22Rv1 (cell line): Measurements from ENCODE around the gene CPSF3.

ENCODE experiments used
- H3K27ac ChIP-seq: fragments of 450-650 bp; 2 replicates; pipeline ENCODE4 v1.5.1; 2017
- ZFX ChIP-seq: fragments of 450-650 bp; IDR thresholded peaks from 2 replicates; pipeline ENCODE4 v1.6.1; 2017; ENCODE audit warnings: antibody characterized with exemption, borderline replicate concordance
- TF ChIP-seq, protein P1 (sequence below): fragments of 450-650 bp; IDR thresholded peaks from 2 replicates; pipeline ENCODE4 v1.5.1; 2017; ENCODE audit warnings: mild to moderate bottlenecking

The CPSF3 gene

GRCh38 chr2:9398881-9399780, 24.3 kb upstream of the CPSF3 start:
- TF ChIP-seq, protein P1, sequence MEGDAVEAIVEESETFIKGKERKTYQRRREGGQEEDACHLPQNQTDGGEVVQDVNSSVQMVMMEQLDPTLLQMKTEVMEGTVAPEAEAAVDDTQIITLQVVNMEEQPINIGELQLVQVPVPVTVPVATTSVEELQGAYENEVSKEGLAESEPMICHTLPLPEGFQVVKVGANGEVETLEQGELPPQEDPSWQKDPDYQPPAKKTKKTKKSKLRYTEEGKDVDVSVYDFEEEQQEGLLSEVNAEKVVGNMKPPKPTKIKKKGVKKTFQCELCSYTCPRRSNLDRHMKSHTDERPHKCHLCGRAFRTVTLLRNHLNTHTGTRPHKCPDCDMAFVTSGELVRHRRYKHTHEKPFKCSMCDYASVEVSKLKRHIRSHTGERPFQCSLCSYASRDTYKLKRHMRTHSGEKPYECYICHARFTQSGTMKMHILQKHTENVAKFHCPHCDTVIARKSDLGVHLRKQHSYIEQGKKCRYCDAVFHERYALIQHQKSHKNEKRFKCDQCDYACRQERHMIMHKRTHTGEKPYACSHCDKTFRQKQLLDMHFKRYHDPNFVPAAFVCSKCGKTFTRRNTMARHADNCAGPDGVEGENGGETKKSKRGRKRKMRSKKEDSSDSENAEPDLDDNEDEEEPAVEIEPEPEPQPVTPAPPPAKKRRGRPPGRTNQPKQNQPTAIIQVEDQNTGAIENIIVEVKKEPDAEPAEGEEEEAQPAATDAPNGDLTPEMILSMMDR, result no peak
- no peak for TF ChIP-seq ZFX
- no peak overlapping the region for H3K27ac ChIP-seq

- TF ChIP-seq ZFX, result no peak
- TF ChIP-seq, protein P1, result no peak
- H3K27ac ChIP-seq, result no peak overlapping the region
Observed at GRCh38 chr2:9400268-9401058, 23.0 kb upstream of the CPSF3 start.

DNA sequence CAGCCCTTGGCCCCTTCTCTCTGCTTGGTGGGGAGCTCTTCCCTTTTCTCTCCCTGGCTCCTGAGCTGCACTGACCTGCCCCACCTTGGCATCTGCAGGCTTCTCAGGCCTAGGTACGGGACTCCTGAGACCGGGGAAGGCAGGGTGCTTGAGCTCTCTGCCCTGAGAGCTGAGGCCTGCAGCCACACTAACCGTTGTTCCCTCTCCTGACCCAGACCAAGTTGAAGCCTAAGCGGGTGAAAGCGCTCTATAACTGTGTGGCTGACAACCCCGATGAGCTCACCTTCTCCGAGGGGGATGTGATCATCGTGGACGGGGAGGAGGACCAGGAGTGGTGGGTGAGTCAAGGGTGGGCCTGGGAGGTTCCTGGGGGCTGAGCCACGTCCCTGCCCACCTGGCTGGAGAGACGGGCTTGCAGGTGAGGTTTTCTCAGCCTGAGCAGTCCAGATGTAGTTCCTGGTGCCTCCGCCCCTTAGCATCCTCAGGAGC, 22.4 kb upstream of the CPSF3 start:
- H3K27ac ChIP-seq, result no peak overlapping the region

DNA sequence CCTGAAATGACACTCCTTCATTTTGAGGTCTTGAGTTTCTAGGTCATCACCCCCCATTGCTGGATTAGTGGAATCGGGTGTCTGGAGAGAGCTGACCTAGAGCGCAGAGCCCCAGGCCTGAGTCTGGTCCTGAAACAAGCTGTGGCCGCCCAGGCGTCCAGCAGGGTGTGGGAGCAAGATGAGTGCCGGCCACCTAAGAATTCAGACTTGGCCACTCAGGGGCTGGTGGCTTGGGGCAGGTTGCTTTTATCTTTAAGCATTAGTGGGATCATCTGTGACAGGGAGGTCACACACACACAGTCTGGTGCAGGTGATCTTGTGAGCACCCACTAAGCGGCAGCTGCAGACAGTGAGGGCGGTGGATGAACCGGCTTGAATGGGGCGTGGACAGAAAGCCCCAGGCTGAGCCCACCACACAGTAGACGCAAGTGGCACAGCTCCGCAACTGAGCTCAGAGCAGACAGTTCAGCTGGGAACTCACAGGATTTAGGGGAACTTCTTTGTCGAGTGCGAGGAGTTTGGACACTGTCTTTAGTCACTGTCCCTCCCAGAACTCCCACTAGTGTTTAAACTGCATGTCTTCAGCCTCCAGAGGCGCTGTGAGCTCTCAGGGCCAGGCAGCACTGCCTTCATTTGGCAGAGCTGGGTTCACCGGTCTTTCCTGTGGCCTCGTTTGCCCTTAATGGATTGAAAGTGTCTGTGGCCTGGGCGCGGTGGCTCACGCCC, 21.6 kb upstream of the CPSF3 start:
- TF ChIP-seq, protein P1, result 0 out of 2 replicates have a peak, but pooled peaks have one; percentile 5
- no peak for TF ChIP-seq ZFX
- no peak overlapping the region for H3K27ac ChIP-seq

More for the DNA sequence above, 22.4 kb upstream of the CPSF3 start:
- TF ChIP-seq ZFX, result no peak

GRCh38 chr2:9403924-9404323, 19.5 kb upstream of the CPSF3 start:
- H3K27ac ChIP-seq, result no peak overlapping the region
- no peak for TF ChIP-seq ZFX
- TF ChIP-seq, protein P1, result no peak

- H3K27ac ChIP-seq, result no peak overlapping the region
- TF ChIP-seq, protein P1, result no peak
- TF ChIP-seq ZFX, result no peak
Observed at GRCh38 chr2:9404451-9404850, 19.0 kb upstream of the CPSF3 start.

- TF ChIP-seq, protein P1, result no peak
- no peak for TF ChIP-seq ZFX
- no peak overlapping the region for H3K27ac ChIP-seq
Observed at GRCh38 chr2:9405636-9406035, 17.8 kb upstream of the CPSF3 start.
